HG03354 (cell line): Measurements from ENCODE around the gene NRXN3.

Experiments used
- ATAC-seq: cut with Tn5 transposase; IDR thresholded peaks from one replicate; pipeline ENCODE4 v1.9.1; 2021; ENCODE audit warnings: mild to moderate bottlenecking; ENCODE audit not compliant: unreplicated experiment, poor library complexity, severe bottlenecking

The NRXN3 gene

GRCh38 chr14:78927261-78927660, 757.1 kb downstream of the NRXN3 start:
- ATAC-seq = no peak

- no peak for ATAC-seq
These were observed 763.0 kb downstream of the NRXN3 start for GRCh38 chr14:78933166-78933565.

GRCh38 chr14:78933948-78934524, 763.9 kb downstream of the NRXN3 start:
- ATAC-seq = no peak

GRCh38 chr14:78946949-78947348, 776.8 kb downstream of the NRXN3 start:
- no peak for ATAC-seq

- no peak for ATAC-seq
These were observed 777.5 kb downstream of the NRXN3 start for GRCh38 chr14:78947681-78948080.

GRCh38 chr14:78950649-78951048, 780.5 kb downstream of the NRXN3 start:
- no peak for ATAC-seq

GRCh38 chr14:78951602-78952001, 781.4 kb downstream of the NRXN3 start:
- no peak for ATAC-seq

GRCh38 chr14:78959674-78960264, 789.6 kb downstream of the NRXN3 start:
- peak; percentile 88 for ATAC-seq

- ATAC-seq = no peak
These were observed 797.1 kb downstream of the NRXN3 start for GRCh38 chr14:78967111-78967809.

- ATAC-seq = no peak
These were observed 798.1 kb downstream of the NRXN3 start for GRCh38 chr14:78968265-78968664.

GRCh38 chr14:78970677-78971076, 800.5 kb downstream of the NRXN3 start:
- ATAC-seq = no peak

- no peak for ATAC-seq
These were observed 802.3 kb downstream of the NRXN3 start for GRCh38 chr14:78972440-78972839.

- no peak for ATAC-seq
These were observed 804.5 kb downstream of the NRXN3 start for GRCh38 chr14:78974691-78975090.

GRCh38 chr14:78975734-78976133, 805.6 kb downstream of the NRXN3 start:
- ATAC-seq = no peak

- no peak for ATAC-seq
These were observed 808.7 kb downstream of the NRXN3 start for GRCh38 chr14:78978896-78979295.

- no peak for ATAC-seq
These were observed 812.4 kb downstream of the NRXN3 start for GRCh38 chr14:78982551-78982950.

GRCh38 chr14:78983126-78983525, 813.0 kb downstream of the NRXN3 start:
- ATAC-seq = no peak

- ATAC-seq = no peak
These were observed 815.7 kb downstream of the NRXN3 start for GRCh38 chr14:78985668-78986381.

- ATAC-seq = no peak
These were observed 816.8 kb downstream of the NRXN3 start for GRCh38 chr14:78986989-78987388.

- ATAC-seq = no peak
These were observed 819.0 kb downstream of the NRXN3 start for GRCh38 chr14:78989221-78989620.

GRCh38 chr14:78992867-78993266, 822.7 kb downstream of the NRXN3 start:
- ATAC-seq = no peak
